Spleen (tissue), 11 donors: Measurements from ENCODE around the gene EPHA4. TPM values are rescaled to one million over a fixed set of nuclear protein-coding genes. Genes with fewer than 3 reads are reported as not detected.

ENCODE experiments used
- DNase-seq: peaks from one replicate; pipeline ENCODE4 v3.0.0-alpha.2; 2020
- H3K27ac ChIP-seq, 8 donors: fragments of 200-600 bp; sonication (generic) in 7 of 8; 1 replicate in 4 of 8; 2 replicates in 4 of 8; pipeline versions ENCODE4 v1.5.0 to v1.8.0; 2016 to 2021; ENCODE audit warnings: inconsistent platforms in 4 of 8, mild to moderate bottlenecking in 4 of 8, moderate library complexity in 1 of 8
- H3K27me3 ChIP-seq, 7 donors: fragments of 200-600 bp; sonication (generic) in 6 of 7; replicated peaks in 1 of 7; 1 replicate in 4 of 7; 2 replicates in 3 of 7; pipeline versions ENCODE4 v1.5.0 to v1.8.0; 2016 to 2021; ENCODE audit warnings: inconsistent platforms in 3 of 7, mild to moderate bottlenecking in 1 of 7
- H3K36me3 ChIP-seq, 6 donors: fragments of 200-600 bp; sonication (generic) in 5 of 6; 1 replicate in 4 of 6; 2 replicates in 2 of 6; pipeline versions ENCODE4 v1.5.0 to v1.8.0; 2016 to 2021; ENCODE audit warnings: inconsistent platforms in 2 of 6
- H3K4me1 ChIP-seq, 6 donors: fragments of 200-600 bp; sonication (generic) in 5 of 6; 1 replicate in 3 of 6; 2 replicates in 3 of 6; pipeline versions ENCODE4 v1.5.0 to v1.8.0; 2016 to 2021; ENCODE audit warnings: inconsistent platforms in 3 of 6
- H3K4me3 ChIP-seq, 8 donors: fragments of 200-600 bp; sonication (generic) in 7 of 8; 1 replicate in 4 of 8; 2 replicates in 4 of 8; pipeline versions ENCODE4 v1.5.0 to v1.8.0; 2016 to 2021; ENCODE audit warnings: inconsistent platforms in 4 of 8, mild to moderate bottlenecking in 4 of 8, moderate library complexity in 2 of 8
- H3K9me3 ChIP-seq, 8 donors: fragments of 200-600 bp; sonication (generic) in 7 of 8; 1 replicate in 4 of 8; 2 replicates in 4 of 8; pipeline versions ENCODE4 v1.5.0 to v1.8.0; 2016 to 2021; ENCODE audit warnings: inconsistent platforms in 4 of 8
- CTCF ChIP-seq, 11 experiments: fragments of 200-600 bp in 7 of 11; fragments of 450-650 bp in 4 of 11; sonication (generic) in 4 of 11; IDR thresholded peaks in 8 of 11; conservative IDR thresholded peaks in 3 of 11; 1 replicate in 7 of 11; 2 replicates in 4 of 11; pipeline versions ENCODE4 v1.4.0 to v1.8.0; 2016 to 2021; ENCODE audit warnings: antibody characterized with exemption in 11 of 11, inconsistent platforms in 4 of 11, mild to moderate bottlenecking in 1 of 11
- POLR2A ChIP-seq, 3 donors: fragments of 450-650 bp; IDR thresholded peaks; one replicate each; pipeline ENCODE4 v1.5.1; 2017; ENCODE audit warnings: antibody characterized with exemption in 3 of 3, mild to moderate bottlenecking in 1 of 3
- POLR2AphosphoS5 ChIP-seq, 3 donors: sonication (generic); formaldehyde crosslinking; IDR thresholded peaks; one replicate each; pipeline ENCODE4 v1.5.1; 2017; ENCODE audit warnings: antibody characterized with exemption in 3 of 3
- WGBS, 5 donors: extraction: QIAGEN DNeasy Blood & Tissue Kit in 3 of 5; methylation state at CpG; one replicate each; pipeline versions ENCODE4 v1.1.5 to v1.1.7; 2013 to 2018; 5-methylcytosine and 5-hydroxymethylcytosine counted together
- intact Hi-C: fragments of 100-400 bp; cut with DNase I; formaldehyde crosslinking; loops from one replicate; pipeline ENCODE4 v1.15.0; 2023; ENCODE audit warnings: low total_unique reads
- polyA plus RNA-seq, 3 donors: library from polyadenylated mRNA; stranded (reverse); fragments of 200-250 nt; gene quantifications; one replicate each; pipeline ENCODE4 v1.2.1, GENCODE V29; 2013
- total RNA-seq, 7 donors: library from RNA; depleted of rRNA in 3 of 7; stranded (reverse); fragments of >200 nt in 3 of 7; fragmentation: NEBNext Ultra II Directional in 4 of 7; extraction: Animal tissue kit (Norgen Biotek cat#: 25700) in 4 of 7; gene quantifications; one replicate each; pipeline versions ENCODE4 v1.1.0 to v1.2.1, GENCODE V29; 2016 to 2021
- donor health status: healthy with polysubstance abuse.
- donor health status: DM: no; HTN: no; CAD: no; lungs with moderate emphysema.
- donor health status: DM: no; HTN: no; CAD: no.
- donor health status: Bipolar disorder and iron deficiency.
- donor health status: healthy.
- donor health status: DM: no; HTN: no; CAD: no.
- donor health status: DM: yes; HTN: yes; CAD: no.

EPHA4 gene
- total and polyA plus RNA-seq, 10 donors: 0.80 to 21.0 (median 14.0) TPM

- no peak for TF ChIP-seq CTCF (IDR thresholded peaks at IDR 0.05 in 8 of 11, conservative IDR thresholded peaks at IDR 0.05 in 3 of 11)
- no peak for TF ChIP-seq POLR2A (IDR thresholded peaks at IDR 0.05)
- no peak for TF ChIP-seq POLR2AphosphoS5 (IDR thresholded peaks at IDR 0.05)
- WGBS, 5 donors: 87 to 99% (median 95%) methylated on average over 5 of the region's 5 CpGs
- H3K9me3 ChIP-seq: no peaks in the 10 kb centered on the region
- peaks cover 0 to 5% (median 0%) of the 10 kb centered on the region in 7 donors for H3K27me3 ChIP-seq
- no peak overlapping the region for H3K4me3 ChIP-seq
- H3K36me3 ChIP-seq: peaks cover 0 to 19% (median 0%) of the 10 kb centered on the region in 6 donors
- no peak for DNase-seq
- intact Hi-C loops: no loop called here
- H3K4me1 ChIP-seq: peaks cover 0 to 7% (median 0%) of the 10 kb centered on the region in 6 donors
- no peak overlapping the region for H3K27ac ChIP-seq
Measured at GRCh38 chr2:221458578-221458977, 113.5 kb downstream of the EPHA4 start.

- no peaks in the 10 kb centered on the region for H3K9me3 ChIP-seq
- DNase-seq: no peak
- intact Hi-C loops: no loop called here
- no peak overlapping the region for H3K27ac ChIP-seq
- no peak overlapping the region for H3K4me3 ChIP-seq
- TF ChIP-seq CTCF (IDR thresholded peaks at IDR 0.05 in 8 of 11, conservative IDR thresholded peaks at IDR 0.05 in 3 of 11): no peak
- TF ChIP-seq POLR2A (IDR thresholded peaks at IDR 0.05): no peak
- TF ChIP-seq POLR2AphosphoS5 (IDR thresholded peaks at IDR 0.05): no peak
- peaks cover 0 to 19% (median 0%) of the 10 kb centered on the region in 6 donors for H3K36me3 ChIP-seq
- H3K4me1 ChIP-seq: no peaks in the 10 kb centered on the region
- H3K27me3 ChIP-seq: no peaks in the 10 kb centered on the region
- 73 to 90% (median 80%) methylated on average over 6 of the region's 6 CpGs for WGBS, 5 donors
Measured at GRCh38 chr2:221455214-221455613, 116.9 kb downstream of the EPHA4 start.

GRCh38 chr2:221454459-221455105, 117.5 kb downstream of the EPHA4 start:
- TF ChIP-seq POLR2A (IDR thresholded peaks at IDR 0.05) (no peak), CTCF (IDR thresholded peaks at IDR 0.05 in 8 of 11, conservative IDR thresholded peaks at IDR 0.05 in 3 of 11) (no peak), POLR2AphosphoS5 (IDR thresholded peaks at IDR 0.05) (no peak)
- DNase-seq: no peak
- no peaks in the 10 kb centered on the region for H3K27me3 ChIP-seq
- 86 to 97% (median 87%) methylated on average over 3 of the region's 3 CpGs for WGBS, 5 donors
- H3K27ac ChIP-seq: no peak overlapping the region
- H3K4me3 ChIP-seq: no peak overlapping the region
- peaks cover 0 to 19% (median 0%) of the 10 kb centered on the region in 6 donors for H3K36me3 ChIP-seq
- no peaks in the 10 kb centered on the region for H3K4me1 ChIP-seq
- no peaks in the 10 kb centered on the region for H3K9me3 ChIP-seq
- intact Hi-C loops: no loop called here

- H3K9me3 ChIP-seq: no peaks in the 10 kb centered on the region
- H3K27ac ChIP-seq: no peak overlapping the region
- H3K4me3 ChIP-seq: no peak overlapping the region
- WGBS, 5 donors: 81 to 88% (median 83%) methylated on average over 13 of the region's 13 CpGs
- H3K36me3 ChIP-seq: peaks cover 0 to 19% (median 0%) of the 10 kb centered on the region in 6 donors
- no peak for TF ChIP-seq POLR2AphosphoS5 (IDR thresholded peaks at IDR 0.05)
- no peak for TF ChIP-seq CTCF (IDR thresholded peaks at IDR 0.05 in 8 of 11, conservative IDR thresholded peaks at IDR 0.05 in 3 of 11)
- no peak for TF ChIP-seq POLR2A (IDR thresholded peaks at IDR 0.05)
- intact Hi-C loops: no loop called here
- no peak for DNase-seq
- H3K4me1 ChIP-seq: peaks cover 0 to 5% (median 0%) of the 10 kb centered on the region in 6 donors
- H3K27me3 ChIP-seq: no peaks in the 10 kb centered on the region
Measured at GRCh38 chr2:221451862-221452788, 120.0 kb downstream of the EPHA4 start.
